Neural cell (in vitro differentiated cells): ENCODE measurements around the gene GDNF. TPM values are rescaled to one million over a fixed set of nuclear protein-coding genes. Genes with fewer than 3 reads are reported as not detected.

Source experiments
- H2AFZ ChIP-seq: fragments of 200-600, 300-800 bp; sonication (generic), shearing (Covaris generic); 2 replicates; pipeline ENCODE4 v1.6.0; 2014; ENCODE audit warnings: low read depth, mild to moderate bottlenecking, antibody characterized with exemption, low read length, moderate library complexity
- H3F3A ChIP-seq: fragments of 200-600 bp; shearing (Covaris generic); 2 replicates; pipeline ENCODE4 v1.6.1; 2016; ENCODE audit warnings: mild to moderate bottlenecking, moderate library complexity, mixed read lengths, antibody characterized with exemption, low read length; ENCODE audit not compliant: insufficient read depth, poor library complexity, severe bottlenecking
- H3K27ac ChIP-seq: fragments of 200-600, 300-800 bp; sonication (generic), shearing (Covaris generic); 2 replicates; pipeline ENCODE4 v1.5.1; 2014; ENCODE audit warnings: mild to moderate bottlenecking, low read length, moderate library complexity
- H3K27me3 ChIP-seq: fragments of 300-800, 200-600 bp; sonication (generic), shearing (Covaris generic); 2 replicates; pipeline ENCODE4 v1.6.0; 2014; ENCODE audit warnings: mild to moderate bottlenecking, low read depth, low read length, moderate library complexity; ENCODE audit not compliant: insufficient read depth
- H3K36me3 ChIP-seq: fragments of 300-800, 200-600 bp; sonication (generic), shearing (Covaris generic); 2 replicates; pipeline ENCODE4 v1.5.1; 2014; ENCODE audit warnings: mild to moderate bottlenecking, antibody characterized with exemption, low read length, moderate library complexity; ENCODE audit not compliant: insufficient read depth
- H3K4me2 ChIP-seq: fragments of 300-800, 200-600 bp; sonication (generic), shearing (Covaris generic); 2 replicates; pipeline ENCODE4 v1.6.0; 2014; ENCODE audit warnings: mild to moderate bottlenecking, low read length
- H3K4me3 ChIP-seq: fragments of 300-800, 200-600 bp; sonication (generic), shearing (Covaris generic); 2 replicates; pipeline ENCODE4 v1.5.1; 2014; ENCODE audit warnings: mild to moderate bottlenecking, low read length, moderate library complexity
- H3K79me2 ChIP-seq: fragments of 200-600 bp; shearing (Covaris generic); replicated peaks from 2 replicates; pipeline ENCODE4 v1.6.0; 2014; ENCODE audit warnings: mild to moderate bottlenecking, low read length, moderate library complexity; ENCODE audit not compliant: insufficient read depth
- H3K9ac ChIP-seq: fragments of 300-800, 200-600 bp; sonication (generic), shearing (Covaris generic); 2 replicates; pipeline ENCODE4 v1.6.1; 2016; ENCODE audit warnings: mild to moderate bottlenecking, low read length, mixed read lengths
- H3K9me2 ChIP-seq: fragments of 200-600 bp; shearing (Covaris generic); 2 replicates; pipeline ENCODE4 v1.6.1; 2016; ENCODE audit warnings: mild to moderate bottlenecking, low read length, mixed read lengths; ENCODE audit not compliant: insufficient read depth
- H3K9me3 ChIP-seq: fragments of 200-600, 300-800 bp; sonication (generic), shearing (Covaris generic); 2 replicates; pipeline ENCODE4 v1.6.1; 2016; ENCODE audit warnings: mild to moderate bottlenecking, mixed run types, low read length, moderate library complexity, mixed read lengths
- H4K20me1 ChIP-seq: fragments of 200-600 bp; shearing (Covaris generic); 2 replicates; pipeline ENCODE4 v1.6.1; 2016; ENCODE audit warnings: mild to moderate bottlenecking, mixed run types; ENCODE audit not compliant: insufficient read depth
- EP300 ChIP-seq: fragments of 450-650 bp; conservative IDR thresholded peaks from 2 replicates; pipeline ENCODE4 v1.6.1; 2014; ENCODE audit warnings: antibody characterized with exemption, mild to moderate bottlenecking, moderate library complexity; ENCODE audit not compliant: poor library complexity, severe bottlenecking
- EZH2 ChIP-seq: fragments of 200-600, 300-800 bp; shearing (Covaris generic), sonication (generic); IDR thresholded peaks from 2 replicates; pipeline ENCODE4 v1.6.1; 2014; ENCODE audit warnings: antibody characterized with exemption, low read length, borderline replicate concordance, mild to moderate bottlenecking; ENCODE audit not compliant: insufficient read depth, poor library complexity, severe bottlenecking
- MXI1 ChIP-seq: fragments of 450-650 bp; conservative IDR thresholded peaks from 2 replicates; pipeline ENCODE4 v1.6.1; 2014; ENCODE audit warnings: antibody characterized with exemption, mild to moderate bottlenecking; ENCODE audit not compliant: poor library complexity, severe bottlenecking
- POLR2AphosphoS5 ChIP-seq: IDR thresholded peaks from 2 replicates; pipeline ENCODE4 v1.6.1; 2012
- RAD21 ChIP-seq: fragments of 450-650 bp; conservative IDR thresholded peaks from 2 replicates; pipeline ENCODE4 v1.6.1; 2014; ENCODE audit warnings: antibody characterized with exemption, mild to moderate bottlenecking, moderate library complexity
- SMC3 ChIP-seq: fragments of 450-650 bp; conservative IDR thresholded peaks from 2 replicates; pipeline ENCODE4 v1.6.1; 2014; ENCODE audit warnings: antibody characterized with exemption, mild to moderate bottlenecking, moderate library complexity; ENCODE audit not compliant: poor library complexity
- TAF1 ChIP-seq: IDR thresholded peaks from 2 replicates; pipeline ENCODE4 v1.6.1; 2012; ENCODE audit warnings: low read depth
- polyA plus RNA-seq: library from polyadenylated mRNA; depleted of rRNA; stranded (reverse); fragments of >200 nt; gene quantifications from 2 replicates; pipeline ENCODE4 v1.2.3, GENCODE V29; 2014
- TF ChIP-seq, protein P1 (sequence below): fragments of 450-650 bp; IDR thresholded peaks from 2 replicates; pipeline ENCODE4 v1.5.1; 2014; ENCODE audit warnings: antibody characterized with exemption, mild to moderate bottlenecking, moderate library complexity; ENCODE audit not compliant: poor library complexity, severe bottlenecking
- TF ChIP-seq, protein P2 (sequence below): IDR thresholded peaks from 2 replicates; pipeline ENCODE4 v1.6.1; 2012; ENCODE audit warnings: borderline replicate concordance

GDNF gene
- polyA plus RNA-seq, 1 donor from 2014 or later = not detected

DNA sequence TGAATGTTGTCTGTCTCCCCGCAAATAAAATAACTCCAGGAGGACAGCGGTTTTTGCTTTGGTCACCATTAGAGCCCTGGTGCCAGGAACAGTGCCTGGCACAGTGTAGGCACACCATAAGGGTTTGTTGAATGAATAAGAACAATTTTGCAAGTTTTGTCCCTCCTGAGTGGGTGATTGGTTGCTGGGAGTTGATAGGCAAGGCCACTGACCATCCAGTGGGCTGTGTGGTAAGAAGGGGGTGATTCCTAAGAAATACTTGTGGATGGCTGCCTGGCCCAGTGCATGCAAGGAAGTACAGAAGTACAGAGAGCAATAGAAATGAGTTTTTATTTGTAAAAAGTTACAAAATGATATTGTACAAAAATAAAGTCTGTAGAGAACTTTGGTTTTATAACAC, 27.5 kb downstream of the GDNF start:
- Histone ChIP-seq H3K27ac (no peak overlapping the region), H3F3A (no peaks in the 10 kb centered on the region), H4K20me1 (no peaks in the 10 kb centered on the region), H3K79me2 (no peaks in the 10 kb centered on the region), H3K9me2 (no peaks in the 10 kb centered on the region), H3K36me3 (no peaks in the 10 kb centered on the region), H3K9me3 (no peaks in the 10 kb centered on the region), H3K27me3 (no peaks in the 10 kb centered on the region), H2AFZ (no peak overlapping the region), H3K4me2 (no peak overlapping the region), H3K4me3 (no peak overlapping the region), H3K9ac (no peak overlapping the region)
- TF ChIP-seq TAF1 (no peak), POLR2AphosphoS5 (no peak), SMC3 (no peak), MXI1 (no peak), RAD21 (no peak), EP300 (no peak), EZH2 (no peak)
- TF ChIP-seq, protein P1, sequence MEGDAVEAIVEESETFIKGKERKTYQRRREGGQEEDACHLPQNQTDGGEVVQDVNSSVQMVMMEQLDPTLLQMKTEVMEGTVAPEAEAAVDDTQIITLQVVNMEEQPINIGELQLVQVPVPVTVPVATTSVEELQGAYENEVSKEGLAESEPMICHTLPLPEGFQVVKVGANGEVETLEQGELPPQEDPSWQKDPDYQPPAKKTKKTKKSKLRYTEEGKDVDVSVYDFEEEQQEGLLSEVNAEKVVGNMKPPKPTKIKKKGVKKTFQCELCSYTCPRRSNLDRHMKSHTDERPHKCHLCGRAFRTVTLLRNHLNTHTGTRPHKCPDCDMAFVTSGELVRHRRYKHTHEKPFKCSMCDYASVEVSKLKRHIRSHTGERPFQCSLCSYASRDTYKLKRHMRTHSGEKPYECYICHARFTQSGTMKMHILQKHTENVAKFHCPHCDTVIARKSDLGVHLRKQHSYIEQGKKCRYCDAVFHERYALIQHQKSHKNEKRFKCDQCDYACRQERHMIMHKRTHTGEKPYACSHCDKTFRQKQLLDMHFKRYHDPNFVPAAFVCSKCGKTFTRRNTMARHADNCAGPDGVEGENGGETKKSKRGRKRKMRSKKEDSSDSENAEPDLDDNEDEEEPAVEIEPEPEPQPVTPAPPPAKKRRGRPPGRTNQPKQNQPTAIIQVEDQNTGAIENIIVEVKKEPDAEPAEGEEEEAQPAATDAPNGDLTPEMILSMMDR = no peak
- TF ChIP-seq, protein P2, sequence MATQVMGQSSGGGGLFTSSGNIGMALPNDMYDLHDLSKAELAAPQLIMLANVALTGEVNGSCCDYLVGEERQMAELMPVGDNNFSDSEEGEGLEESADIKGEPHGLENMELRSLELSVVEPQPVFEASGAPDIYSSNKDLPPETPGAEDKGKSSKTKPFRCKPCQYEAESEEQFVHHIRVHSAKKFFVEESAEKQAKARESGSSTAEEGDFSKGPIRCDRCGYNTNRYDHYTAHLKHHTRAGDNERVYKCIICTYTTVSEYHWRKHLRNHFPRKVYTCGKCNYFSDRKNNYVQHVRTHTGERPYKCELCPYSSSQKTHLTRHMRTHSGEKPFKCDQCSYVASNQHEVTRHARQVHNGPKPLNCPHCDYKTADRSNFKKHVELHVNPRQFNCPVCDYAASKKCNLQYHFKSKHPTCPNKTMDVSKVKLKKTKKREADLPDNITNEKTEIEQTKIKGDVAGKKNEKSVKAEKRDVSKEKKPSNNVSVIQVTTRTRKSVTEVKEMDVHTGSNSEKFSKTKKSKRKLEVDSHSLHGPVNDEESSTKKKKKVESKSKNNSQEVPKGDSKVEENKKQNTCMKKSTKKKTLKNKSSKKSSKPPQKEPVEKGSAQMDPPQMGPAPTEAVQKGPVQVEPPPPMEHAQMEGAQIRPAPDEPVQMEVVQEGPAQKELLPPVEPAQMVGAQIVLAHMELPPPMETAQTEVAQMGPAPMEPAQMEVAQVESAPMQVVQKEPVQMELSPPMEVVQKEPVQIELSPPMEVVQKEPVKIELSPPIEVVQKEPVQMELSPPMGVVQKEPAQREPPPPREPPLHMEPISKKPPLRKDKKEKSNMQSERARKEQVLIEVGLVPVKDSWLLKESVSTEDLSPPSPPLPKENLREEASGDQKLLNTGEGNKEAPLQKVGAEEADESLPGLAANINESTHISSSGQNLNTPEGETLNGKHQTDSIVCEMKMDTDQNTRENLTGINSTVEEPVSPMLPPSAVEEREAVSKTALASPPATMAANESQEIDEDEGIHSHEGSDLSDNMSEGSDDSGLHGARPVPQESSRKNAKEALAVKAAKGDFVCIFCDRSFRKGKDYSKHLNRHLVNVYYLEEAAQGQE = no peak

DNA sequence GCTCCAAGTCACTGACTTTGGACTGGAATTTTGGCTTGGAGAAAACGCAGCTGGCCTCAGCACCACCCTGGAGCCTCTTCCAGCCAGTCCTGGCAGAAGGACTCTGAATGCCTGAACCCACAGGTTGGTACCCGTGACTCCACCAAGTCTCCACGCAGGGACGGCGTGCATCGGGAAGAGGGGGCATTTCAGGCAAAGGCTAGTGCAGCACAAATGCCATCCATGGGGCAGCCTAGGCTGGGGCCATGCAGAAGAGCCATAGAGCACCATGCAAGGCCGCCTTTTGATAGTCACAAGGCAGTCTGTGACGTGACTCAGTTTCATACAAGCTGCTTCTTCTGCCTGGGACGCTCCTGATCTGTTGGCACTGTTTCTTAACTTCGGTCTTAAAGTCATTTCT, 28.0 kb downstream of the GDNF start:
- no peaks in the 10 kb centered on the region for H3K27me3 ChIP-seq
- no peak overlapping the region for H3K4me2 ChIP-seq
- H3K9ac ChIP-seq = no peak overlapping the region
- no peaks in the 10 kb centered on the region for H3K79me2 ChIP-seq
- H3F3A ChIP-seq = no peaks in the 10 kb centered on the region
- no peaks in the 10 kb centered on the region for H3K9me3 ChIP-seq
- H2AFZ ChIP-seq = no peak overlapping the region
- TF ChIP-seq TAF1 = no peak
- TF ChIP-seq, protein P1 = no peak
- no peak for TF ChIP-seq RAD21
- TF ChIP-seq SMC3 = no peak
- TF ChIP-seq MXI1 = no peak
- no peak for TF ChIP-seq POLR2AphosphoS5
- TF ChIP-seq EZH2 = no peak
- TF ChIP-seq, protein P2 = no peak
- TF ChIP-seq EP300 = no peak
- no peak overlapping the region for H3K4me3 ChIP-seq
- no peaks in the 10 kb centered on the region for H4K20me1 ChIP-seq
- H3K27ac ChIP-seq = no peak overlapping the region
- H3K36me3 ChIP-seq = no peaks in the 10 kb centered on the region
- H3K9me2 ChIP-seq = no peaks in the 10 kb centered on the region
